PC-9 (cell line): ENCODE results near the gene CX3CR1. TPM values are rescaled to one million over a fixed set of nuclear protein-coding genes. Genes with fewer than 3 reads are reported as not detected.

ENCODE experiments used
- BruUV-seq: library from RNA; stranded (reverse); fragments of 400-500 nt; replicated peaks from 2 replicates; lab custom pipeline; 2021; lab: Mats Ljungman, UMichigan
- CTCF ChIA-PET: fragments of 300-600 bp; sonication (Branson Sonifier 250); formaldehyde crosslinking; loops from one replicate; lab custom pipeline; 2022; ENCODE audit warnings: antibody characterized with exemption; lab: Charles Lee
- POLR2A ChIA-PET: fragments of 300-600 bp; sonication (Branson Sonifier 250); formaldehyde crosslinking; loops from one replicate; lab custom pipeline; 2022; ENCODE audit warnings: antibody characterized with exemption; ENCODE audit not compliant: unreplicated experiment; lab: Charles Lee
- DNase-seq, 2 experiments: peaks; one replicate each; pipeline versions ENCODE4 v3.0.0 to v3.0.0-alpha.2; 2015 to 2022; ENCODE audit warnings: mixed read lengths in 1 of 2
- H2AFZ ChIP-seq: fragments of 200-600 bp; sonication (generic); 2 replicates; pipeline ENCODE4 v1.8.1; 2017; ENCODE audit warnings: antibody characterized with exemption
- H3F3A ChIP-seq: fragments of 200-600 bp; sonication (generic); 2 replicates; pipeline ENCODE4 v1.8.1; 2017; ENCODE audit warnings: antibody characterized with exemption, mild to moderate bottlenecking, low read depth; ENCODE audit not compliant: insufficient read depth
- H3K27ac ChIP-seq: fragments of 200-600 bp; sonication (generic); 2 replicates; pipeline ENCODE4 v1.6.1; 2016; ENCODE audit warnings: mixed run types
- H3K27me3 ChIP-seq: fragments of 200-600 bp; sonication (generic); 2 replicates; pipeline ENCODE4 v1.6.1; 2016; ENCODE audit warnings: low read depth, mixed run types; ENCODE audit not compliant: insufficient read depth
- H3K36me3 ChIP-seq: fragments of 200-600 bp; sonication (generic); 2 replicates; pipeline ENCODE4 v1.6.1; 2016; ENCODE audit warnings: low read depth, mixed run types
- H3K4me1 ChIP-seq: fragments of 200-600 bp; sonication (generic); replicated peaks from 2 replicates; pipeline ENCODE4 v1.6.1; 2016; ENCODE audit warnings: mixed run types; ENCODE audit not compliant: insufficient read depth
- H3K4me2 ChIP-seq: fragments of 200-600 bp; sonication (generic); 2 replicates; pipeline ENCODE4 v1.6.1; 2017; ENCODE audit warnings: mixed run types
- H3K4me3 ChIP-seq: fragments of 200-600 bp; sonication (generic); 2 replicates; pipeline ENCODE4 v1.6.1; 2016; ENCODE audit warnings: mixed run types
- H3K79me2 ChIP-seq: fragments of 200-600 bp; sonication (generic); 2 replicates; pipeline ENCODE4 v1.6.1; 2017; ENCODE audit warnings: low read depth, mixed run types
- H3K9me2 ChIP-seq: fragments of 200-600 bp; sonication (generic); 2 replicates; pipeline ENCODE4 v1.8.1; 2017; ENCODE audit warnings: mild to moderate bottlenecking; ENCODE audit not compliant: insufficient read depth
- H3K9me3 ChIP-seq: fragments of 200-600 bp; sonication (generic); 2 replicates; pipeline ENCODE4 v1.8.1; 2016; ENCODE audit warnings: low read depth; ENCODE audit not compliant: insufficient read depth
- H4K20me1 ChIP-seq: fragments of 200-600 bp; sonication (generic); 2 replicates; pipeline ENCODE4 v1.8.1; 2017; ENCODE audit not compliant: insufficient read depth
- CTCF ChIP-seq: fragments of 200-600 bp; sonication (generic); conservative IDR thresholded peaks from 2 replicates; pipeline ENCODE4 v1.6.1; 2017; ENCODE audit warnings: mixed run types, antibody characterized with exemption, mild to moderate bottlenecking, moderate library complexity
- EZH2 ChIP-seq: fragments of 200-600 bp; sonication (generic); IDR thresholded peaks from 2 replicates; pipeline ENCODE4 v1.8.0; 2017; ENCODE audit warnings: antibody characterized with exemption, low read depth
- intact Hi-C: fragments of 100-400 bp; cut with micrococcal nuclease; formaldehyde crosslinking; loops from one replicate; pipeline ENCODE4 v1.10.0; 2022; ENCODE audit not compliant: unreplicated experiment
- total RNA-seq: library from RNA; stranded (reverse); gene quantifications from 2 replicates; pipeline ENCODE4 v1.2.3, GENCODE V29; 2021

CX3CR1 gene
- total RNA-seq, 1 experiment from 2014 or later = not detected

GRCh38 chr3:39254806-39255449 is 24.9 kb downstream of the CX3CR1 start:
- ChIA-PET CTCF (no interaction called here), POLR2A (no interaction called here)
- Histone ChIP-seq H3K27ac (no peak overlapping the region), H3K9me3 (no peaks in the 10 kb centered on the region), H4K20me1 (no peaks in the 10 kb centered on the region), H3K36me3 (no peaks in the 10 kb centered on the region), H3K79me2 (no peaks in the 10 kb centered on the region), H3K4me1 (no peaks in the 10 kb centered on the region), H3K4me2 (no peak overlapping the region), H3K27me3 (peaks cover 53% of the 10 kb centered on the region), H3K9me2 (no peaks in the 10 kb centered on the region), H2AFZ (no peak overlapping the region), H3K4me3 (no peak overlapping the region), H3F3A (no peaks in the 10 kb centered on the region)
- TF ChIP-seq CTCF = no peak
- TF ChIP-seq EZH2 = no peak
- BruUV-seq = no TSS peak
- intact Hi-C loops = no loop called here
- no peak for DNase-seq

GRCh38 chr3:39251576-39251975 is 28.3 kb downstream of the CX3CR1 start:
- Histone ChIP-seq H3K4me1 (no peaks in the 10 kb centered on the region), H3K4me3 (no peak overlapping the region), H4K20me1 (no peaks in the 10 kb centered on the region), H2AFZ (no peak overlapping the region), H3K9me2 (no peaks in the 10 kb centered on the region), H3K27ac (no peak overlapping the region), H3K79me2 (no peaks in the 10 kb centered on the region), H3K4me2 (no peak overlapping the region), H3K27me3 (peaks cover 41% of the 10 kb centered on the region), H3K36me3 (no peaks in the 10 kb centered on the region), H3K9me3 (no peaks in the 10 kb centered on the region), H3F3A (no peaks in the 10 kb centered on the region)
- intact Hi-C loops = no loop called here
- BruUV-seq = no TSS peak
- CTCF ChIA-PET = no interaction called here
- POLR2A ChIA-PET = no interaction called here
- TF ChIP-seq CTCF (no peak), EZH2 (no peak)
- DNase-seq = no peak

GRCh38 chr3:39250116-39250747 is 29.6 kb downstream of the CX3CR1 start:
- no peaks in the 10 kb centered on the region for H3K79me2 ChIP-seq
- H3K4me2 ChIP-seq = no peak overlapping the region
- no peak for TF ChIP-seq CTCF
- TF ChIP-seq EZH2 = no peak
- BruUV-seq = no TSS peak
- POLR2A ChIA-PET = no interaction called here
- H3F3A ChIP-seq = no peaks in the 10 kb centered on the region
- H3K4me1 ChIP-seq = no peaks in the 10 kb centered on the region
- H3K27ac ChIP-seq = no peak overlapping the region
- CTCF ChIA-PET = no interaction called here
- intact Hi-C loops = no loop called here
- H3K9me2 ChIP-seq = no peaks in the 10 kb centered on the region
- no peak overlapping the region for H3K4me3 ChIP-seq
- no peaks in the 10 kb centered on the region for H4K20me1 ChIP-seq
- H2AFZ ChIP-seq = no peak overlapping the region
- DNase-seq = no peak
- no peaks in the 10 kb centered on the region for H3K36me3 ChIP-seq
- H3K9me3 ChIP-seq = no peaks in the 10 kb centered on the region
- peaks cover 48% of the 10 kb centered on the region for H3K27me3 ChIP-seq
